ENCODE measurements around the gene MYEOV.

The MYEOV gene

GRCh38 chr11:69265911-69266510 is 27.9 kb upstream of the MYEOV start:
- TF ChIP-seq CTCF (IDR thresholded peaks at IDR 0.05; ENCODE audit: insufficient read depth, low read depth, low read length, missing control alignments) = no peak
- H3K4me3 ChIP-seq (ENCODE audit: low read depth, low read length) = no peak overlapping the region
- no peak for DNase-seq (ENCODE audit: low read depth)

GRCh38 chr11:69267395-69267805 is 26.6 kb upstream of the MYEOV start:
- no peak for TF ChIP-seq CTCF (IDR thresholded peaks at IDR 0.05; ENCODE audit: insufficient read depth, low read depth, low read length, missing control alignments)
- H3K4me3 ChIP-seq (ENCODE audit: low read depth, low read length) = no peak overlapping the region
- no peak for DNase-seq (ENCODE audit: low read depth)

- no peak for DNase-seq (ENCODE audit: low read depth)
- no peak for TF ChIP-seq CTCF (IDR thresholded peaks at IDR 0.05; ENCODE audit: insufficient read depth, low read depth, low read length, missing control alignments)
- H3K4me3 ChIP-seq (ENCODE audit: low read depth, low read length) = no peak overlapping the region
Measured at GRCh38 chr11:69268911-69269310, 25.0 kb upstream of the MYEOV start.

- DNase-seq (ENCODE audit: low read depth) = no peak
- no peak for TF ChIP-seq CTCF (IDR thresholded peaks at IDR 0.05; ENCODE audit: insufficient read depth, low read depth, low read length, missing control alignments)
- no peak overlapping the region for H3K4me3 ChIP-seq (ENCODE audit: low read depth, low read length)
Measured at GRCh38 chr11:69269388-69269787, 24.6 kb upstream of the MYEOV start.

- no peak for DNase-seq (ENCODE audit: low read depth)
- no peak overlapping the region for H3K4me3 ChIP-seq (ENCODE audit: low read depth, low read length)
- TF ChIP-seq CTCF (IDR thresholded peaks at IDR 0.05; ENCODE audit: insufficient read depth, low read depth, low read length, missing control alignments) = no peak
Measured at GRCh38 chr11:69269926-69270697, 23.8 kb upstream of the MYEOV start.

GRCh38 chr11:69270941-69271340 is 23.0 kb upstream of the MYEOV start:
- no peak for TF ChIP-seq CTCF (IDR thresholded peaks at IDR 0.05; ENCODE audit: insufficient read depth, low read depth, low read length, missing control alignments)
- DNase-seq (ENCODE audit: low read depth) = no peak
- H3K4me3 ChIP-seq (ENCODE audit: low read depth, low read length) = no peak overlapping the region
